Spleen (tissue), 11 donors: Measurements from ENCODE around the gene HPSE2. TPM values are rescaled to one million over a fixed set of nuclear protein-coding genes. Genes with fewer than 3 reads are reported as not detected.

Experiments
- DNase-seq: peaks from one replicate; pipeline ENCODE4 v3.0.0-alpha.2; 2020
- H3K27ac ChIP-seq, 8 donors: fragments of 200-600 bp; sonication (generic) in 7 of 8; 1 replicate in 4 of 8; 2 replicates in 4 of 8; pipeline versions ENCODE4 v1.5.0 to v1.8.0; 2016 to 2021; ENCODE audit warnings: inconsistent platforms in 4 of 8, mild to moderate bottlenecking in 4 of 8, moderate library complexity in 1 of 8
- H3K27me3 ChIP-seq, 7 donors: fragments of 200-600 bp; sonication (generic) in 6 of 7; replicated peaks in 1 of 7; 1 replicate in 4 of 7; 2 replicates in 3 of 7; pipeline versions ENCODE4 v1.5.0 to v1.8.0; 2016 to 2021; ENCODE audit warnings: inconsistent platforms in 3 of 7, mild to moderate bottlenecking in 1 of 7
- H3K36me3 ChIP-seq, 6 donors: fragments of 200-600 bp; sonication (generic) in 5 of 6; 1 replicate in 4 of 6; 2 replicates in 2 of 6; pipeline versions ENCODE4 v1.5.0 to v1.8.0; 2016 to 2021; ENCODE audit warnings: inconsistent platforms in 2 of 6
- H3K4me1 ChIP-seq, 6 donors: fragments of 200-600 bp; sonication (generic) in 5 of 6; 1 replicate in 3 of 6; 2 replicates in 3 of 6; pipeline versions ENCODE4 v1.5.0 to v1.8.0; 2016 to 2021; ENCODE audit warnings: inconsistent platforms in 3 of 6
- H3K4me3 ChIP-seq, 8 donors: fragments of 200-600 bp; sonication (generic) in 7 of 8; 1 replicate in 4 of 8; 2 replicates in 4 of 8; pipeline versions ENCODE4 v1.5.0 to v1.8.0; 2016 to 2021; ENCODE audit warnings: inconsistent platforms in 4 of 8, mild to moderate bottlenecking in 4 of 8, moderate library complexity in 2 of 8
- H3K9me3 ChIP-seq, 8 donors: fragments of 200-600 bp; sonication (generic) in 7 of 8; 1 replicate in 4 of 8; 2 replicates in 4 of 8; pipeline versions ENCODE4 v1.5.0 to v1.8.0; 2016 to 2021; ENCODE audit warnings: inconsistent platforms in 4 of 8
- POLR2A ChIP-seq, 3 donors: fragments of 450-650 bp; IDR thresholded peaks; one replicate each; pipeline ENCODE4 v1.5.1; 2017; ENCODE audit warnings: antibody characterized with exemption in 3 of 3, mild to moderate bottlenecking in 1 of 3
- POLR2AphosphoS5 ChIP-seq, 3 donors: sonication (generic); formaldehyde crosslinking; IDR thresholded peaks; one replicate each; pipeline ENCODE4 v1.5.1; 2017; ENCODE audit warnings: antibody characterized with exemption in 3 of 3
- WGBS, 5 donors: extraction: QIAGEN DNeasy Blood & Tissue Kit in 3 of 5; methylation state at CpG; one replicate each; pipeline versions ENCODE4 v1.1.5 to v1.1.7; 2013 to 2018; 5-methylcytosine and 5-hydroxymethylcytosine counted together
- intact Hi-C: fragments of 100-400 bp; cut with DNase I; formaldehyde crosslinking; loops from one replicate; pipeline ENCODE4 v1.15.0; 2023; ENCODE audit warnings: low total_unique reads
- polyA plus RNA-seq, 3 donors: library from polyadenylated mRNA; stranded (reverse); fragments of 200-250 nt; gene quantifications; one replicate each; pipeline ENCODE4 v1.2.1, GENCODE V29; 2013
- total RNA-seq, 7 donors: library from RNA; depleted of rRNA in 3 of 7; stranded (reverse); fragments of >200 nt in 3 of 7; fragmentation: NEBNext Ultra II Directional in 4 of 7; extraction: Animal tissue kit (Norgen Biotek cat#: 25700) in 4 of 7; gene quantifications; one replicate each; pipeline versions ENCODE4 v1.1.0 to v1.2.1, GENCODE V29; 2016 to 2021
- TF ChIP-seq, protein P1 (sequence below), 11 experiments: fragments of 200-600 bp in 7 of 11; fragments of 450-650 bp in 4 of 11; sonication (generic) in 4 of 11; IDR thresholded peaks in 8 of 11; conservative IDR thresholded peaks in 3 of 11; 1 replicate in 7 of 11; 2 replicates in 4 of 11; pipeline versions ENCODE4 v1.4.0 to v1.8.0; 2016 to 2021; ENCODE audit warnings: antibody characterized with exemption in 11 of 11, inconsistent platforms in 4 of 11, mild to moderate bottlenecking in 1 of 11
- donor health status: healthy with polysubstance abuse.
- donor health status: DM: no; HTN: no; CAD: no; lungs with moderate emphysema.
- donor health status: DM: no; HTN: no; CAD: no.
- donor health status: Bipolar disorder and iron deficiency.
- donor health status: healthy.
- donor health status: DM: no; HTN: no; CAD: no.
- donor health status: DM: yes; HTN: yes; CAD: no.

HPSE2 gene
- total and polyA plus RNA-seq, 10 donors: 0.02 to 0.64 (median 0.03) TPM; not detected in 5

DNA sequence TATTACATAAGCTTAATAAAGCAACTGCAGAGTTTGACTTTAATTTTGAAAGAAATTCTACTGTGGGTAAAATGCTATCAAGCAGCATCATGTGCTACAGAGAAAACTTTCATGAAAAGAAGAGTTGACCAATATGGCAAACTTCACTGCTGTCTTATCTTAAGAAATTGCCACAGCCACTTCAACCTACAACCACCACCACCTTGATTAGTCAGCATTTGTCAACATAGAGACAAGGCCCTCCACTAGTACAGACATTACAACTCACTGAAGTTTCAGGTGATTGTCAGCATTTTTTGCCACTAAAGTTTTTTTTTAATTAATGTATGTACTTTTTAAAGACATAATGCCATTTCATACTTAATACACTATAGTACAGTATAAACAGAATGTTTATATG, 350.3 kb downstream of the HPSE2 start:
- Histone ChIP-seq H3K9me3 (no peaks in the 10 kb centered on the region), H3K4me3 (no peak overlapping the region), H3K4me1 (no peaks in the 10 kb centered on the region), H3K36me3 (no peaks in the 10 kb centered on the region), H3K27ac (no peak overlapping the region), H3K27me3 (no peaks in the 10 kb centered on the region)
- TF ChIP-seq, protein P1, sequence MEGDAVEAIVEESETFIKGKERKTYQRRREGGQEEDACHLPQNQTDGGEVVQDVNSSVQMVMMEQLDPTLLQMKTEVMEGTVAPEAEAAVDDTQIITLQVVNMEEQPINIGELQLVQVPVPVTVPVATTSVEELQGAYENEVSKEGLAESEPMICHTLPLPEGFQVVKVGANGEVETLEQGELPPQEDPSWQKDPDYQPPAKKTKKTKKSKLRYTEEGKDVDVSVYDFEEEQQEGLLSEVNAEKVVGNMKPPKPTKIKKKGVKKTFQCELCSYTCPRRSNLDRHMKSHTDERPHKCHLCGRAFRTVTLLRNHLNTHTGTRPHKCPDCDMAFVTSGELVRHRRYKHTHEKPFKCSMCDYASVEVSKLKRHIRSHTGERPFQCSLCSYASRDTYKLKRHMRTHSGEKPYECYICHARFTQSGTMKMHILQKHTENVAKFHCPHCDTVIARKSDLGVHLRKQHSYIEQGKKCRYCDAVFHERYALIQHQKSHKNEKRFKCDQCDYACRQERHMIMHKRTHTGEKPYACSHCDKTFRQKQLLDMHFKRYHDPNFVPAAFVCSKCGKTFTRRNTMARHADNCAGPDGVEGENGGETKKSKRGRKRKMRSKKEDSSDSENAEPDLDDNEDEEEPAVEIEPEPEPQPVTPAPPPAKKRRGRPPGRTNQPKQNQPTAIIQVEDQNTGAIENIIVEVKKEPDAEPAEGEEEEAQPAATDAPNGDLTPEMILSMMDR (IDR thresholded peaks at IDR 0.05 in 8 of 11, conservative IDR thresholded peaks at IDR 0.05 in 3 of 11): no peak
- TF ChIP-seq POLR2AphosphoS5 (IDR thresholded peaks at IDR 0.05): no peak
- TF ChIP-seq POLR2A (IDR thresholded peaks at IDR 0.05): no peak
- DNase-seq: no peak
- intact Hi-C loops: no loop called here

DNA sequence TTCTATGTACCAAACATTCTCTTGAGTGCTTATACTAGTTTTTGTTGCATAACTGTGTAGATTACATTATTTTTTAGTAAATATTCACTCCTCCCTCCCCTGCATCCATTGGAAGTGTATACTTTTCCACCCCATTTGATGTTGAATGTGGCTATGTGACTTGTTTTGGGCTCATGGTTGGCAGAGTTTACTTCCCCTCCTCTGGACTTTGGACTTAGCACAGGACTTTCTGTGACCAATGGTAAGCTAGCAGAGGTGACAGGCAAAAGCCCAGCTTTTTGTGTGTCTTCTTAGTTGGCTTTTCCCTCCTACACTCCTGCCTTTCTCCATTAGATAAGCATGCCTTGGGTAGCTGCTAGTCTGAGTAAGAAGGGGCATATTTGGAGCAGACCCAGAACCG, 353.9 kb downstream of the HPSE2 start:
- H3K4me3 ChIP-seq: no peak overlapping the region

DNA sequence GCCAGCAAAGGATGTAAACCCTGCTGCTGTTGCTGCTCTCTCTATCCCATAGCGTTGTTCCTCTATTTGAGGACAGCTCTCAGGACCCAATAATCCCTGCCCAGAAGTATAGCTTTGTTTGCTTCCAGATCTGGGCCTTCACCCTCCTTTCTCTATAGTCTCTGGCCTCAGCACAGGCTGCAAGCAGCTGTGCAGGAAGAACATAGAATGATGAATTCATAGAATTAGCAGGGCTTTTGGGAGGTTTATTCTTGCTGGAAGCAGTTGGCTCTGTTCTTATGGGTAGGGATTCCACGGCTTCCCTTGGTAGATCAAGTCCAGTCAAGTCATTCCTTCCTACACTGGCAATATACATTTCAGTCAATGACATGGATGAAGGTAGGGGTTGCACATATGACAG, 354.7 kb downstream of the HPSE2 start:
- H3K4me1 ChIP-seq: no peaks in the 10 kb centered on the region
- no peak for DNase-seq
- H3K4me3 ChIP-seq: no peak overlapping the region
- intact Hi-C loops: no loop called here
- H3K27ac ChIP-seq: no peak overlapping the region
- no peaks in the 10 kb centered on the region for H3K9me3 ChIP-seq
- WGBS, 5 donors: 55 to 74% (median 62%) methylated on average over 2 of the region's 2 CpGs
- TF ChIP-seq POLR2AphosphoS5 (IDR thresholded peaks at IDR 0.05) (no peak), POLR2A (IDR thresholded peaks at IDR 0.05) (no peak)
- H3K36me3 ChIP-seq: no peaks in the 10 kb centered on the region
- no peaks in the 10 kb centered on the region for H3K27me3 ChIP-seq

More for the DNA sequence above, 353.9 kb downstream of the HPSE2 start:
- WGBS, 5 donors: 82 to 96% (median 86%) methylated on average over 1 of the region's 1 CpG
- Histone ChIP-seq H3K4me1 (no peaks in the 10 kb centered on the region), H3K9me3 (no peaks in the 10 kb centered on the region), H3K27me3 (no peaks in the 10 kb centered on the region), H3K27ac (no peak overlapping the region), H3K36me3 (no peaks in the 10 kb centered on the region)
- no peak for DNase-seq
- no peak for TF ChIP-seq POLR2A (IDR thresholded peaks at IDR 0.05)
- TF ChIP-seq, protein P1 (IDR thresholded peaks at IDR 0.05 in 8 of 11, conservative IDR thresholded peaks at IDR 0.05 in 3 of 11): no peak
- no peak for TF ChIP-seq POLR2AphosphoS5 (IDR thresholded peaks at IDR 0.05)
- intact Hi-C loops: no loop called here

DNA sequence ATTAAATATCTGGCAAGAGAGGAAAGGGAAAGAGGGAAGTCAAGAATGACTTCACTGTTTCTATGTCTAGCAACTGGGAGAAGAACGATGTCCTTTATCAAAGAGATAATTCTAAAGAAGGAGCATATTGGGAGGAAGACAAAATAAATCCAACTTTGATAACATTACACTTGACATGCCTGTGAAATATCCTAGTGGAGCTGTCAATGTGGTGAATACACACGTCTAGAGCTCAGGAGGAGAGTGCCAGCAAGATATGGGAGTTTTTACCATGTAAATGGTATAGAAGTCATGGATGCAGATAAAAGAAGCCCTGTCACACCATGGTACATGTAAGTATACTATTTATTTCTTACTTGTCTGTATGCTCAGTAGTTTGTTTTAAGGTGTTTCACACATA, 356.7 kb downstream of the HPSE2 start:
- DNase-seq: no peak
- no peaks in the 10 kb centered on the region for H3K27me3 ChIP-seq
- H3K4me1 ChIP-seq: no peaks in the 10 kb centered on the region
- intact Hi-C loops: no loop called here
- TF ChIP-seq, protein P1 (IDR thresholded peaks at IDR 0.05 in 8 of 11, conservative IDR thresholded peaks at IDR 0.05 in 3 of 11): no peak
- no peak for TF ChIP-seq POLR2AphosphoS5 (IDR thresholded peaks at IDR 0.05)
- TF ChIP-seq POLR2A (IDR thresholded peaks at IDR 0.05): no peak
- 40 to 68% (median 57%) methylated on average over 2 of the region's 2 CpGs for WGBS, 5 donors
- H3K36me3 ChIP-seq: no peaks in the 10 kb centered on the region
- H3K27ac ChIP-seq: no peak overlapping the region
- no peaks in the 10 kb centered on the region for H3K9me3 ChIP-seq
- no peak overlapping the region for H3K4me3 ChIP-seq

DNA sequence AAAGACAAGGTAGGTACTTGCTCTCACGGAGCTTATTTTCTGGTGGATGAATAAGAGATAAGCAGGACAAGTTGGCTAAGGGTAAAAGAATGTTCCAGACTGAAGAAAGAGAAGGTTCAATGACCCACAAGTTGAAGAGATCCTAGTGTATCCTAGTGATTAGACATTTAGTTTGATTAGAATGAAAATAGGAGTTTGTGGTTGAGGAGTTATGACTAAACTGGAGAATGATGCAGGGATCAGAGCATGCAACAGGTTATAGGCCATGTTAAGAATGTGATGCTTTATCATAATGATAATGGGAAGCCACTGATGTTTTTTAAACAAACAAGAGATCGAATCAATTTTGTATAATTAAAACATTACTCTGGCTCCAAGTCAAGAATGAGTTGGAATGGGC, 357.2 kb downstream of the HPSE2 start:
- intact Hi-C loops: no loop called here
- TF ChIP-seq, protein P1 (IDR thresholded peaks at IDR 0.05 in 8 of 11, conservative IDR thresholded peaks at IDR 0.05 in 3 of 11): no peak
- TF ChIP-seq POLR2A (IDR thresholded peaks at IDR 0.05) (no peak), POLR2AphosphoS5 (IDR thresholded peaks at IDR 0.05) (no peak)
- DNase-seq: no peak
- Histone ChIP-seq H3K4me3 (no peak overlapping the region), H3K27ac (no peak overlapping the region), H3K4me1 (no peaks in the 10 kb centered on the region), H3K27me3 (no peaks in the 10 kb centered on the region), H3K9me3 (no peaks in the 10 kb centered on the region), H3K36me3 (no peaks in the 10 kb centered on the region)
- WGBS, 5 donors: 47 to 72% (median 60%) methylated on average over 2 of the region's 2 CpGs
